Skin epidermis (tissue), 12 donors: ENCODE measurements around the gene CTNND2.

Source experiments
- H3K27ac ChIP-seq, 21 experiments: fragments of 200-600 bp; sonication (generic) in 11 of 21; one replicate each; pipeline ENCODE4 v1.5.0; 2020; ENCODE audit warnings: mild to moderate bottlenecking in 3 of 21, inconsistent platforms in 2 of 21, moderate library complexity in 2 of 21
- H3K4me3 ChIP-seq, 7 experiments: fragments of 200-600 bp; sonication (generic) in 2 of 7; one replicate each; pipeline ENCODE4 v1.5.0; 2020; ENCODE audit warnings: inconsistent platforms in 2 of 7, mild to moderate bottlenecking in 2 of 7, moderate library complexity in 1 of 7

The CTNND2 gene

DNA sequence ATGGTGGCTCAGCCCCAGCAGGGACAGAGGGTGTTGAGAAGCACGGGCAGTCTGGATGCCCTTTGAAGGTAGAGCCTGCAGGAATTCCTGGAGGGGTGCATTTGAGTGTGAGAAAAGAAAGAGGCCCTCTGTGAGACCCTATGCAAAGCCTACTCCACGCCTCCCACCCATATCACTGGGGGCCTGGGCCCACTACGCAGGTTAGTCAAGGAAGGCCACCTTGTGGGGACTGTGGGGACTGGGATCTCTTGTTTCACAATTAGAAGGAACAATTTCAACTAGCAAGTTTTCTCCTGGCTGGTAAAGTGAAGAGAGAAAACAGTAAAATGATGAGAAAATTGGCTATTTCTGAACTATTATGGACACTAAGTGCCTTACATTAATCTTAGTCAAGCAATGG is 657.0 kb downstream of the CTNND2 start:
- Histone ChIP-seq H3K4me3 (no peak overlapping the region), H3K27ac (no peak overlapping the region)

DNA sequence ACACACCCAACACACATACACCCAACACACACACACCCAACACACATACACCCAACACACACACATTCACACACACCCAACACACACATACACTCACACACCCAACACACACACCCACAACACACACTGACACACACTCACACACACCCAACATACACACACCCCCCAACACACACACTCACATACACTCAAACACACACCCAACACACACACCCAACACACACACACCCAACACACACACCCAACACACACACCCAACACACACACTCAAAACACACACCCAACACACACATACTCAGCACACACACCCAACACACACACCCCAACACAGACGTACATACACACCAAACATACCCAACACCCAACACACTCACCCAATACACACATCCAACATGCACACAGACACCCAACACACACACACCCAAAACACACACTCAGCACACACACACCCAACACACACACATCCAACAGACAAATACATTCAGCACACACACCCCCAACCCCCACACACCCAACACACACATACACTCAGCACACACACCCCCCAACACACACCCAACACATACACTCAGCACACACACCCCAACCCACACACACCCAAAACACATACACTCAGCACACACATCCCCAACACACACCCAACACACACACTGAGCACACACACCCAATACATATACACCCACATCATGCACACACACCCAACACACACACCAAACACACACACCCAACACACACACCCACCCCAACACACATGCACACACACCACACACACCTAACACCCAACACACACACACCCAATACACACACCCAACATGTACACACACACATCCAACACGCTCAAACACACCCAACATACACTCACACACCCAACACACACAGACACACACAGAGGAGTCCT is 663.7 kb downstream of the CTNND2 start:
- Histone ChIP-seq H3K4me3 (no peak overlapping the region), H3K27ac (no peak overlapping the region)

DNA sequence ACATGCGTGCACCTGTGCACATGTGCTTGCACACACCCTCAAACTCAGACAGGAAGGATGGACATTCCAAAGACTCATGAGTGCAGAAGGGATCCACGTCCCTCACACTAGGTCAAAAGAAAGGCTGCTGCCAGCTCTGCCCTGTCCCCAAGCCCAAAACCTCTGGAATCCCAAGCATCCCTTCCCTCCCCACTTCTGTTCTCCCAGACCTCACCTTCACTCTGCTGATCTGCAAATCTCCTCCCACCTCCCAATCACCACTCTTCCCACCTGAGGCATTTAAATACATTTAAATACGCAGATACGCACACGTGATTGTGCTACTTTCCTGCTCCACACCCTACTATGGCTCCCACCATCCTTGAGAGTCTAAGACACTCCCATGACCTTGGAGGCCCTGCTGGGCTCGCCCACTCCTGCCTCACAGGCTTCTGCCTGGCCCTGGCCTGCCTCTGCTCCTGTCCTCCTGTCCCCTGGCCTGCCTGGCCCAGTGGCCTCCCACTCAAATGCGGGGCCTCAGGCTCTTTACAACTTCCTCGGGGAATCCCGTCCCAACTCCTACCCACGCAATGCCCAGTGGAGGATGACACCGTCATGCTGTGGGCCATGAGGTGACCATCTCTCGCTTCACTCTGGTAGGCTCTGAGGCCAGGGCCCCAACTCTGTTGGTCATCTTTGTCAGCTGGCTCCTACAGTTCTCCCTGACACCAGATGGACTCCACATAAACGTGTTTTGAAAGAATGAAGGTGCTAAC is 664.8 kb downstream of the CTNND2 start:
- Histone ChIP-seq H3K27ac (no peak overlapping the region), H3K4me3 (no peak overlapping the region)

DNA sequence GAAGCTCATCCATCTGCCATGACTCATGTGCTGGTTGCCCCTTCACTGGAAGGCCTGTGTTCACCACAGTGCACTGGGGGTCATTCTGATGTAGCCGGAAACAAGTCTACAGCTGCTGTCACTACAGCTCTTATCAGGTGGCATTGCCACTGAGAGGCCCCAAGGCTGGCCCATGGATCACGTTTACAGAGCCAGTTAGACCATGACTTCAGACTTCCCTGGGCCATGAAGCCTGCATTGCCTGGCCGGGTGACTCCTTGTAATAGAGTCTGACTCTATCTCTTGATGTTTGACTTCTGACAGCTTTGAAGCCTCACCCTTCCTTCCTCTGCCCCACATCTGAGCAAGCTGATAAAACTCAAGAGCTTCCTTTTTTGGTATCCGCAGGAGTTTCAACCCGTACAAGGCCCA is 669.7 kb downstream of the CTNND2 start:
- no peak overlapping the region for H3K4me3 ChIP-seq
- peak overlapping the region in 1 of 21 experiments; percentile 30 for H3K27ac ChIP-seq

DNA sequence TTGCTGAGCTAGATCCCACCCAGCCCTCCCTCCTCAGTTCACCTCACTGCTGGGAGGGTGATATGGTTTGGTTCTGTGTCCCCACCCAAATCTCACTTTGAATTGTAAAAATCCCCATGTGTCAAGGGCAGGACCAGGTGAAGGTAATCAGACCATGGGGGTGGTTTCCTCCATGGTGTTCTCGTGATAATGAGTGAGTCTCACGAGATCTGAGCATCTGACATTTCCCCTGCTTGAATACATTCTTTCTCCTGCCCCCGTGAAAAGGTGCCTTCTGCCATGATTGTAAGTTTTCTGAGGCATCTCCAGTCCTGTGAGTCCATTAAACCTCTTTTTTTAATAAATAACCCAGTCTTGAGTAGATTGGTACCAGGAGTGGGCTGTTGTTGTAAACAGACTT is 673.4 kb downstream of the CTNND2 start:
- H3K4me3 ChIP-seq: no peak overlapping the region
- no peak overlapping the region for H3K27ac ChIP-seq

DNA sequence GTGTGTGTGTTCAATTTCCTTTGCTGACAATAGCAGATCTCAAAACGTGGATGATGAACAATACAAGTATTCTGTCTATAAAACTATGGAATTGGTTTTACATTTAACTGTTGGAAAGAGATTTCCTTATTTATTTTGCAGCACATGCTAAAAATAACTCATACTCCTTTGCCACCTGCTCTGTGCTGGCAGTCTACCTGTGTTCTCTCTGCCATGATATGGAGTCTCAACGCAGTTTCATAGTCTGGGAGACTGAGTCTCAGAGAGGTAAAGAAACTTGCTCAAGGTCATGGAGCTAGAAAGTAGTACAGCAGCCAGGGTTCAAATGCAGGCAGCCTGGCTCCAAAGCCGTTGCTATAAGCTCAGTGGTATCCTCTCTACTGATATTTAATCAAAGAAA is 677.2 kb downstream of the CTNND2 start:
- Histone ChIP-seq H3K27ac (no peak overlapping the region), H3K4me3 (no peak overlapping the region)

DNA sequence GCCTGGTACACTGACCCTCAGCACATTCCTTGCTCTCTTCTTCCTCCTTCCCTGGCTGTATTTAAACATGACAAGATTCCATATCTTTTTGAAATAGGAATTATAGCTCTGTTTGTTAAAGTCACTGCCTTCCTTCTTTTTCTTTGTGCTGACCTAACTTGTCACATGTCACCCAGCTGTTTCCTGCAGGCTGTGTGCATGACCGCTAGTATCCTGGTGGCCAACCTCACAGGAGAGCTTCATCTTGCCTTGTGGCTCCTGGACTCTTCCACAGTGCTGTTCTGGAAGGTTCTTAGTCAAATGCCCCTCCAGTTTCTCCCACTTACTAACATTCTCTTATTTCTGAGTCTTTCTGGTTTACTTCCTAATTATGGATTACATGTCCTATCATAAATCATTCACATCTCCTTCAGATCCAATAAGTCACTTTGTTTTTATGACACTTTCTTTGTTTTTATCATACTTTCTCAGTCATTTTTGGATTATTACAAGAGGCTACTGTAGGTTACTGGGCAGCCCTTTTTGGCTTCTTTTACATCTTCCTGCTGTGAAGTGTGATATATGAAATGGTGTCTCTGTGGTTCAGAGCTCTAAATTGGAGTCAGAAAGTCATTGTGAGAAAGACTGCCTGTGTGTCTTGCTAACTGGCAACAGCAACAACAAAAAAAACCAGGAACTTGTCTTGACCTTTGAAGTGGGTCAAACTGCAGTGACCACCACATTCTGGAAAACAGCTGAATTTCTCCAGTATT is 679.6 kb downstream of the CTNND2 start:
- Histone ChIP-seq H3K27ac (no peak overlapping the region), H3K4me3 (no peak overlapping the region)

DNA sequence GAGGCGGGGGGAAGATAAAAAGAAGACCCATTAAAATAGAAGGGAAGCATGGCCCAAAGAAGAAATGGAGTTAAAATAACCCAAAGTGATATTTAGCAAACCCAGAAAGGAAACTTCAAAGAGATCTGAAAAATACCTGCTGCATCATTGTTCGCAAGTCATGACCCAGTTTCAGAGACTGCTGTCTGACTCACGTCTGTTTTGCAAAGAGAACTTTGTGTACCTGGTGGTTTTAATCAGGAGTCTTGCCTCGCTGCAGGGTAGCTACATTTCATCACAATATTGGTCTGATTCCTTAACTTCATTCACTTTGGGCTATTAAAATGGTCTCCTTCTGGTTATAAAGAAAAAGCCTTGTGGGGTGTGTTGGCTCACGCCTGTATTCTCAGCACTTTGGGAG is 682.1 kb downstream of the CTNND2 start:
- Histone ChIP-seq H3K27ac (no peak overlapping the region), H3K4me3 (no peak overlapping the region)

DNA sequence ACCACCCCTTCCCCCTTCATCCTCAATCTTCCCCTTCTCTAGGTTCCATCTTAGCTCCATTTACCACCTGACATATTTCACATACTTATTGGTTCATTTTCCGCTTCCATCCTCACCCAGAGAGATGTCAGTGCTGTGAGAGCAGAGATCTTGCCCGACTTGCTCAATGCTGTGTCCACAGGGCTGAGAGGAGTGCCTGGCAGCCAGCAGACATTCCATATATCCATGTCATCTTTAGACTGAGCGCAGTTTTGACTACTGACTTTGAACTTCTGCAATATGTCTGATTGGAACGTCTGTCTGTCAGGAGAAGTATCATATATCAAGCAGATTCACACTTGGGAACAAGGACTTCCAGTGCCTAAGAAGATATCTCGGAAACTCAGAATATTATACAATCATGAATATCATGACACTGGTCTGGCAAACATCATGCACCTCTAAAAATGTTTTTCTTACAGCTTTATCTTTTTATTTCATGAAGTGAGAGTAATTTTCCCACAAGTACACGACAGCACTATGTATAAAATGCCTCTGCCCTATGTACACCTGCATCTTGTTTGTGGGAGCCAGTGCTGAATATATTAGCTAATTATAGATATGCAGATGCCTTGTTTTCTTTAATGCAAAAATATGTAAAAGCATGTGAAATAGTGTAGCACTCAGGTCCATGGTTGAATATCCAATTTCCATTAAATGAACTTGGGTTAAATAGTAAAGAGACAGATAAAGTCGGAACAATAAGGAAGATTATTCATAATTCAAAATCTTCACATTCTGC is 689.2 kb downstream of the CTNND2 start:
- no peak overlapping the region for H3K27ac ChIP-seq
- no peak overlapping the region for H3K4me3 ChIP-seq

DNA sequence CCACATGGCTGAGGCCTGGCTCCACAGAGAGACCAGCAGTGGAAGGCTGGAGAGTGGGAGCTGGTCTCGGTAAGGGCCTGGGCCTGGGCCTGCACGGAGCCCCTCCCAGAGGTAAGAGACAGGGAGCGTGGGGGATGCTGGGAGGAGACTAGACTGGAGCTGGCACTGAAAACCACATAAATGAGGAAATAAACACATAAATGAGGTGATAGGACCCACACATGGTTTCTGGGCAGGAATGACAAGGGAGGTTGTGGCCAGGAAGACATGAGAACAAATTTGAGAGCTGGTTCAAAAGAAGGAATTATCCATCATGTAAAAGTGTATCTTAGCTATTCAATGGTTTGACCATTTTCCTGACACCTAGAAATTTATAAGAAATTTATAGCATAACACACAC is 691.5 kb downstream of the CTNND2 start:
- Histone ChIP-seq H3K4me3 (no peak overlapping the region), H3K27ac (no peak overlapping the region)

DNA sequence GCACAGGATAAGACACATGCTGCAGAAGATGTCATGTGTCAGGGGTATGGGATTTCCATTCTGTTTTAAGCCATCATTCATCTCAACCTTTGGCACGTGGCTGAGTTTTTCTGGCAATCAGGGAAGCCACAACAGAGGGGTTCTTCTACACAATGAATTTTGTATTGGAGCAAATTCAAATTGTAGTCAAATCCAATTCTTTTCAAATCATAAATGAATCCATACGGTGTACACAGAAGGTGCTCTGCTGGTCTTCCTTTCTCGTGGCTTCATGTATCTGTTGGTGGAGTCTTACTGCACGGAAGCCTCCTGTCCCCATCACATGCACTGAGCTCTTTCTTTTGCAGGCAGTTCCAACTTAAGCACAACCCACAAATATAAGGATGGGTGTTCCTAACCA is 706.5 kb downstream of the CTNND2 start:
- Histone ChIP-seq H3K27ac (no peak overlapping the region), H3K4me3 (no peak overlapping the region)

DNA sequence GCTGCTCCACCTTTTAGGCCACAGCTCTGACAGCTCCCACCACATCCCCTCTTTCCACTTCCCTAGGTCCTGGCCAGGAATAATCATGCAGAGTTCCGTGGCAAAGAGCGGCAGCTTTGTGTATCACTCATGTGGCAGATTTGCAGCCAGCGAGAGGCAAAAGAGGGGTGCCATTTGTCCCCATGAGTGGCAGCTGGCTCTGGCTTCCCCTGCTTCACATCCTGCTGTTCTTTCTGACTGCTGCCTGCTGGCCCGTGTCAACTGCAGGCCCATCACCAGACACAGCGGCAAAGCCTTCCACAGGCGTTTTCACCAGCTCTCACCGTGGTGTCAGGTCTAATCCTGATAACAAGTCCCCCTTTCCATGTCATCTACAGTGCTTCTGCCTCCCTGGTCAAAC is 712.6 kb downstream of the CTNND2 start:
- Histone ChIP-seq H3K27ac (no peak overlapping the region), H3K4me3 (no peak overlapping the region)

DNA sequence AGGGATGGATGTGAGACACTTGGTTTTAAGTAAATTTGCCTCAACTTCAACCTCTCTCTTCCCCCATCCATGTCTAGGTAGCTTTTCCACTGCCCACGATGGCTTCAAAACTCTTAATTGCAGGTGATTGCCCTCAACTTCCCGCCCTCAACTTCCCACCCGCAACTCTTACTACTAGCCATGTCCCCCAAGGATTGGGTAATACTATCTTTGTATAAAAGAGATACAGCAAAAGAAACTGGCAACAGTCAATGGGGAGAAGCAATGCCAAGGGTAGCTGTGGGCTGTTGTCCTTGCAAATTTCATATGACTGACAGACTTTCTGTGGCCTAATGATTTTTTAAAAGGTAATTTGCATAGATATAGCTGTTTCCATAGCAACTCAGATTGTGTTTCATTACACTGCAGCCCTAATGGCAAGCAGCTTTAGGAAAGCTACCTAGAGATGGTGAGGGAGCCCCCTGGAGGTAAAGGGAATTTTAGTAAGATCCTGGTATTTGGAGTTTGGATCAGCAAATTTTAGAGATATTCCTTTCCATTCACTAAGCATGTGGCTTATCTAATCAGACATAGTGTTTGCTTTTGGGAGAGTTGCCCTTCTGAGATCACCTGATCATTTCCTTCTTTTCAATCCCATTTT is 721.7 kb downstream of the CTNND2 start:
- H3K27ac ChIP-seq: no peak overlapping the region
- no peak overlapping the region for H3K4me3 ChIP-seq

DNA sequence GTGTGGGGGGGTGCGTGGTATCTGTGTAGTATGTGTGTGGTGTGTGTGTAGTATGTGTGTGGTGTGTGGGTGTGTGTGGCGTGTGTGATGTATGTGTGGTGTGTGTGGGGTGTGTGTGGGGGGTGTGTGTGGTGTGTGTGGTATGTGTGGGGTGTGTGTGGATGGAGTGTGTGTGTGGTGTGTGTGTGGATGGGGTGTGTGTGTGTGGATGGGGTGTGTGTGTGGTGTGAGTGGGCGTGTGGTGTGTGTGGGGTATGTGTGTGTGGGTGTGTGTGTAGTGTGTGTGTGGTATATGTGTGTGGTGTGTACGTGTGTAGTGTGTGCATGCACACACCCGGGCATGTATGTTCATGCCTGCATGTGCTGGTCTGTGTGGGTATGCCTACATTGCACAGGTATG is 722.3 kb downstream of the CTNND2 start:
- no peak overlapping the region for H3K4me3 ChIP-seq
- no peak overlapping the region for H3K27ac ChIP-seq

DNA sequence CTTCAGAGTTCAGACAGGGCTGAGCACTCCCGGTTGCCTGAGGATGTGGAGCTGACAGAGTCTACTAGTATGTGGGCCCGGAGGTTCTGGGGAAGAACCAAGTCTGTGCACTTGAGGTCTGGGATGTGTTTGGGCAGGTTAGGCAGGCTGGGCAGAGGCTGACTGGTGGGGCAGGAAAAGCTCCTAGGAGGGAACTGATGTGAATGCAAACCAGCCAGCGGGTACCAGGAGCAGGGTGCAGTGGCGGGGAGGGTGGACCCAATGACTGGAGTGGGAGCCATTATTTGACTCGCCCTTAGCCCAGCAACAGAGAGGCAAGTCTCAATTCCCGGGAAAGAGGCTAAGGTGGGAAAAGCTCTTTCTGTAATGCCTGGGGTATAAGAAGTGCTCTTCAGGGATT is 723.4 kb downstream of the CTNND2 start:
- no peak overlapping the region for H3K4me3 ChIP-seq
- H3K27ac ChIP-seq: no peak overlapping the region

DNA sequence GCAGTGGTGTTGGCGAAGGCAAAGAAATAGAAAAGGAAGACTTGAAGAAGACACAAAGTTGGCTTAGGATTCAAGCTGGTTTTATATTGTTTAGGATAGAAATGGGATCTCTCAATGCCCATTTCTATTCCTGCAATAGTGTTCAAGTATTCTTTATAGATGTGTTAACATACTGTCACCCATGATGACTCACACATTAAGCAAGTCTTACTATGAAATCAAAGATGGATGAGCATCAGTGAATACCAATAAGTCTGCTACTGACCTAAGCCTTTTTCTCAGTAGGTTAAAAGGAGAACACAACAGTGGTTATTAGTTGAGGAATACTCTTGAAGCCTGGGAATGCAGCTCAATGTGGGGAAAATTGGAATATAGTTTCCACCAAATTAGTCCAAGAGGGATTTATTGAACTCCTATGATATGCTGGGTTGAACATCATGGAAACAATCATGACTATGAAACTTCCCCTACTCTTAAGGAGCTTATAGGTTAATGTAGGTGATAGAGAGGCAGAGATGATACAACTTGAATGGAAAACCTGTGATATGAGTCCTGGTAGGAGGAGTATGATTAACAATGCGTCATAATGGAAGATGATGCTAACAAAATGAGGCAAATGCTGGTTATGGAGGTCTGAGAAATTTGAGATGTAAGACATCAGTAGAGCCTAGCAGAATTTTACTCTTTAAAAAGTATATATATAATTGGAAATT is 726.1 kb downstream of the CTNND2 start:
- no peak overlapping the region for H3K4me3 ChIP-seq
- no peak overlapping the region for H3K27ac ChIP-seq

DNA sequence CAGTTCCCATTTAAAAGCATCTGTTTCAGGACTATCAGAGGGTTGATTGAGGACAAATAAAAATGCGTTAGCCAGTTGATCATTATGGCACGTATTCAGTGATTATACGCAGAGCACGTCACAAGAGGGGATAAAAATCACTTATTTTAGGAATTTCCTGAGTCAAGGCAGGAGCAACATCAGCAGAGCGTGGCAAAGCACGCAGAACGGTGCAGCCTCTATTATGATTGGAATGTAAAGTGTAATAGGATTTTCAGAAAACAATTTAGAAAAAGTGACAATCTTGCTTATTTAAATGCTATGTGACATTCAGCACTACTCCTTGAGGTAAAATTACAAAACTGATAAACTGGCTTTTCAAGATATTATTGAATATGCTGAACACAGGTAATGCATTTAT is 729.7 kb downstream of the CTNND2 start:
- no peak overlapping the region for H3K27ac ChIP-seq
- H3K4me3 ChIP-seq: no peak overlapping the region

DNA sequence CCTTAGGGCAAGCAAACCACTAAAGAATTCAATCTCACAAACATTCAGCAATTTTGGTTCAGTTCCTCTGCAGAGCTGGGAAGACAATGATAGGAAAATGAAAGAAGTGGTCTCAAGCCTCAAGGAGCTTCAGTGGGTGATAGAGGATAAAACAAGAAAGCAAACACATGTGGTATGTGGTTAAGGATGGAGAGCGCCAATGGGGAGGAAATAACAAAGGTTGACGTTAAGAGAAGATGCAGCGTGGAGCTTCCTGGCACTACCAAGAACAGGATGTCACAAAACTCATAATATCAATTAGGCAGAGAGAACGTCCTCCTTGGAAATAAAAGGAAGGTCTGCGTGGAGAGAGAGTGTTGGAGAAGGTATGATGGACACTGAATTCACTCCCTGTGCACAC is 731.8 kb downstream of the CTNND2 start:
- Histone ChIP-seq H3K4me3 (no peak overlapping the region), H3K27ac (no peak overlapping the region)

DNA sequence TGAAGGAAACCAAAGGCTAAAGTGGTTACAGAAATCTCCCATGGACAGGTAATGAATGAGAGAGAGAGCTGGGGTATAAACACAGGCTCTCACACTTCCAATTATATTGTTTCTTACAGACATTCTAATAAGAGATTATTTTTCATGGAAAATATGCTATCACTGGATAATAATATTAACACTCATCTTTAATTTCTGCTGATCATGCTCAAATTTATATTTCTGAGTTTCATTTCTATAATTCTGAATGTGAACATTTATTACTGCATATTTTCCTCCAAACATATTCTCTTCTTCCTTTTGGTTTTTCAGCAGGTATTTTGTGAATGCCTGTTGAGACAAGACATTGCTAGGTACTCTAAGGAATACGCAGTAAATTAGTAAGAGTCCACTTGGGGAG is 733.0 kb downstream of the CTNND2 start:
- Histone ChIP-seq H3K27ac (no peak overlapping the region), H3K4me3 (no peak overlapping the region)
